ENCODE measurements around the gene WDR18. TPM values are rescaled to one million over a fixed set of nuclear protein-coding genes. Genes with fewer than 3 reads are reported as not detected.

WDR18 gene
- total RNA-seq, 2 donors from 2014 or later, result 68.6 to 85.6 TPM

DNA sequence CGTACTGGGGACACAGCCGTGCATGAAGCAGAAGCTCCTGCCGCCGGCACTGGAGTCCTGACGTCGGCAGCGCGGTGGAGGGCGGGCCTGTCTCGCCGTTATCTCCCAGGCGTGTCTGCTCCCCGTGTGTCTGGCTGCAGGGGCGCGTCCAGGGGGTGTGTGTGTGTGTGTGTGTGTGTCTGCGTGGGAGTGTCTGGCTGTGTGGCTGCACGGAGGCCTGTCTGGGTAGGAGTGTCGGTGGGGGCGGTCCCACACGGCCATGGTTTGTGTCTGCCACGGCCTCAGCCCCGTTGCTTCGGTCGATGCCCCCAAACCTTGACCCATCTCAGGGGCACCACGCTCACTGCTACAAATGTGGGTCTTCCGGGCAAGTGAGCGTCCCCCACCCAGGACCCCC, 40.0 kb upstream of the WDR18 start:
- TF ChIP-seq CTCF (conservative IDR thresholded peaks at IDR 0.05), result no peak
- Histone ChIP-seq H3K27me3 (ENCODE audit: control insufficient read depth, insufficient read depth, low read length, poor library complexity, severe bottlenecking) (no peaks in the 10 kb centered on the region), H3K4me1 (ENCODE audit: control insufficient read depth, insufficient read depth, low read length) (no peaks in the 10 kb centered on the region), H3K9ac (ENCODE audit: extremely low read depth, low read length, poor library complexity, severe bottlenecking) (no peak overlapping the region), H3K36me3 (ENCODE audit: control insufficient read depth, insufficient read depth, low read length) (peaks cover 28% of the 10 kb centered on the region), H3K4me3 (ENCODE audit: low read length) (no peak overlapping the region), H3K9me3 (ENCODE audit: control insufficient read depth, low read length) (no peaks in the 10 kb centered on the region), H3K27ac (ENCODE audit: low read depth, low read length) (no peak overlapping the region)
- Mint-ChIP-seq H3K9me3 (peaks cover 1% of the 10 kb centered on the region), H3K4me3 (no peak overlapping the region), H3K27ac (no peak overlapping the region), H3K36me3 (ENCODE audit: low read depth) (peaks cover 51% of the 10 kb centered on the region), H3K27me3 (ENCODE audit: insufficient read depth) (no peaks in the 10 kb centered on the region), H3K4me1 (no peaks in the 10 kb centered on the region)
- 95 to 96% methylated on average over 17 to 27 of the region's 27 CpGs for WGBS, 2 experiments (ENCODE audit: insufficient coverage in 1 of 2, insufficient read length in 1 of 2)
- DNase-seq, result no peak

GRCh38 chr19:944663-945241, 39.4 kb upstream of the WDR18 start:
- Mint-ChIP-seq H3K4me1 (no peaks in the 10 kb centered on the region), H3K27ac (peak overlapping the region; percentile 30), H3K9me3 (peaks cover 1% of the 10 kb centered on the region), H3K27me3 (ENCODE audit: insufficient read depth) (no peaks in the 10 kb centered on the region), H3K4me3 (no peak overlapping the region), H3K36me3 (ENCODE audit: low read depth) (peaks cover 45% of the 10 kb centered on the region)
- Histone ChIP-seq H3K9me3 (ENCODE audit: control insufficient read depth, low read length) (no peaks in the 10 kb centered on the region), H3K9ac (ENCODE audit: extremely low read depth, low read length, poor library complexity, severe bottlenecking) (no peak overlapping the region), H3K4me3 (ENCODE audit: low read length) (no peak overlapping the region), H3K27me3 (ENCODE audit: control insufficient read depth, insufficient read depth, low read length, poor library complexity, severe bottlenecking) (no peaks in the 10 kb centered on the region), H3K27ac (ENCODE audit: low read depth, low read length) (no peak overlapping the region), H3K4me1 (ENCODE audit: control insufficient read depth, insufficient read depth, low read length) (no peaks in the 10 kb centered on the region), H3K36me3 (ENCODE audit: control insufficient read depth, insufficient read depth, low read length) (peaks cover 22% of the 10 kb centered on the region)
- no peak for DNase-seq
- 93 to 98% methylated on average over 18 to 22 of the region's 22 CpGs for WGBS, 2 experiments (ENCODE audit: insufficient coverage in 1 of 2, insufficient read length in 1 of 2)
- no peak for TF ChIP-seq CTCF (conservative IDR thresholded peaks at IDR 0.05)

DNA sequence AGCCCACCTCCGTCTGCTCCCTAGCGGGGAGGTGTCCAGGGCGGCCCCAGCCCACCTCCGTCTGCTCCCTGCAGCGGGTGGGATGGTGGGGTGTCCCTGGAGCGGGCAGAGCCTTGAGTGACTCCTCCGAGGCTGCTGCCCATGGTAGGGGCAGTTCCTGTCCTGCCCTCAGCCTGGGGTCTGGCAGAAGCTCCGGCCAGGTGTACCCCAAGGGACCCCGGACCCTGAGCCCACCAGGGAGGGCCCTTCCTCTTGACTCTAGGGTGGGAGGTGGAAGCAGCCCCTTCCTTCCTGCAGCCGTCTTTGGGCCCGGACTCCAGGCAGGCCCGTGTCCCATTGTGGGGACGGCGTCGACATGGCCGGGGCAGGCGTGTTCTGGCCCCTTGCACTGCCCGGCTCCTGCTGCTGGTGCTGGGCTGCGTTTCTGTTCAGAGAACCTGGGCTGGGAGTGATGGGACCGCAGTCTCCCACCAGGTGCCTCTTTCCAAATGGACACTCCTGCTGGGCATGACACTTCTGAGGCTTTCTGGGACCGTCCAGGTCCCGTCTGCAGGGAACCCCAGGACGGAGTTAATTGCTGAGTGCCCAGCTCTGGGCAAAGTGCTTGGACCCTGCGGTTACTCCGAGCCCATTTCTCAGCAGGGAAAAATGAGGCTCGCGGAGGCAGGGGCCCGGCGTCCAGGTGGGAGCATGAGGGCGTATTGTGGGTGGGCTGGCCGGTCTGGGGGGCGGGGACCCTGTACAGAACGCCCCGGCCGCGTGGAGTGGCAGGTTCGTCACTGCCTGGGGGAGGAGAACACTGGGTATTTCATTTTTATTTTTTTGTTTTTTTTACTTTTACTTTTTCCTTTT, 38.5 kb upstream of the WDR18 start:
- Mint-ChIP-seq H3K4me3 (no peak overlapping the region), H3K9me3 (peaks cover 1% of the 10 kb centered on the region), H3K27ac (peak overlapping the region; percentile 30), H3K4me1 (no peaks in the 10 kb centered on the region), H3K36me3 (ENCODE audit: low read depth) (peaks cover 40% of the 10 kb centered on the region), H3K27me3 (ENCODE audit: insufficient read depth) (no peaks in the 10 kb centered on the region)
- no peak overlapping the region for H3K27ac ChIP-seq (ENCODE audit: low read depth, low read length)
- TF ChIP-seq CTCF (conservative IDR thresholded peaks at IDR 0.05), result no peak
- no peak for DNase-seq
- 95 to 100% methylated on average over 16 to 34 of the region's 37 CpGs for WGBS, 2 experiments (ENCODE audit: insufficient coverage in 1 of 2, insufficient read length in 1 of 2)
- no peak overlapping the region for H3K4me3 ChIP-seq (ENCODE audit: low read length)
- no peaks in the 10 kb centered on the region for H3K27me3 ChIP-seq (ENCODE audit: control insufficient read depth, insufficient read depth, low read length, poor library complexity, severe bottlenecking)
- H3K9ac ChIP-seq (ENCODE audit: extremely low read depth, low read length, poor library complexity, severe bottlenecking), result no peak overlapping the region
- peaks cover 22% of the 10 kb centered on the region for H3K36me3 ChIP-seq (ENCODE audit: control insufficient read depth, insufficient read depth, low read length)
- H3K9me3 ChIP-seq (ENCODE audit: control insufficient read depth, low read length), result no peaks in the 10 kb centered on the region
- no peaks in the 10 kb centered on the region for H3K4me1 ChIP-seq (ENCODE audit: control insufficient read depth, insufficient read depth, low read length)

Measured in endodermal cell (in vitro differentiated cells).